HG02840 (cell line): Measurements from ENCODE around the gene CSTF3.
"Not testable (repeated sequence)": the region's sequence is repeated elsewhere in the genome, so short reads cannot be mapped to it uniquely, and the experiment has no call there.

Experiments
- ATAC-seq: cut with Tn5 transposase; IDR thresholded peaks from one replicate; pipeline ENCODE4 v1.9.1; 2021; ENCODE audit warnings: mild to moderate bottlenecking, moderate library complexity, moderate number of reproducible peaks; ENCODE audit not compliant: unreplicated experiment, low FRiP score

Gene CSTF3

DNA sequence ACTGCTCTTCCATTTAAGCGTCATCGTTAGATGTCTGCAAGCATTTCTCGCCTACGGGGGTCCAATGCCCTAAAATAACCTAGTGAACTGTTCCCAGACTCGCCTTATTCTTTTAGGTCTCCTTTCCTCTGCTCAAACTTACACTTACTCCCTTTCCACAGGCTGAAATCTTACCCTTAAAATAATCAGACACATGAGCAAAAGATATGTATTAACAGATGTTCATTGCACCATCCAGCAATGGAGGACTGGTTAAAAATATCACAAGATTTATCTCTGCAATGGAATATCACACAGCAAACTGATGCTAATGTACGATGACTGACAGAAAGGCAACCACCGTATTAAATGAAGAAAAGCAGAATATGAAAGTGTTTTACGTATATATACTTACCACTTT, 1.6 kb upstream of the CSTF3 start:
- ATAC-seq = no peak

DNA sequence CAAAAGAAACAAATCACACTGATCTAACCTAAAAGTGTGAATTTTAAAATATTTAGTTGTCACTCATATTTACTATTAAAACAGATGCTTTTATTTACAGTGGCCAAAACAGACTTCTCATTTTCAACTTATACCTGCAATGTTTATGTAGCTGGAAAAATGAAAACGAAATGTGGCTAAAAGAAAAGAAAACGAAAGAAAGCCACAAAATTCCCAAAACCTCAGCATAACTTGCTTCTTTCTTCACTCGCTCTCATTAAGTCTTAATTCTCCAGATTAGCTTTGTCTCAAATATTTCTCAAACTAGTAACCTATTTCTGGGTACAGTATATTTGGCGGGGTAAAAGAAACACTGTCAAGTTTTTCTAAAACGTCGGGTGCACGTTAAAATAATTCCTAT, 693 bp downstream of the CSTF3 start:
- no peak for ATAC-seq

DNA sequence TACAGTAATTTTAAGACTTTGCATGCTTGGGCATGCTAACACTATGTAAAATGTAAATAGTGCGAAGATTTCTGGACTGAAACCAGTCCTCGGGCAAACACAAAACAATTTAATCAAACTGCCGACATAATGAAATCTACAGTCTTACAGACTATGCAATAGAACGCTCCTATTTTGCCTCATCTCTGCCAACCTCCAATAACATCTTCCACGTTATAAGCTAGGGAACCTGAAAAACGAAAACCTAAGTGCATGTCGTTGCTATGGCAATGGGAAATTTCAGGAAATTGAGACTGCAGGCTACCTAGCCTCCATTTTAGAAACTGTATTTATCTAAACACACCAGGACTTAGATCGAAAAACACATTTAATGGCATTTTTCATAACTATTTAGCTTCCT, 1.1 kb downstream of the CSTF3 start:
- ATAC-seq = no peak

DNA sequence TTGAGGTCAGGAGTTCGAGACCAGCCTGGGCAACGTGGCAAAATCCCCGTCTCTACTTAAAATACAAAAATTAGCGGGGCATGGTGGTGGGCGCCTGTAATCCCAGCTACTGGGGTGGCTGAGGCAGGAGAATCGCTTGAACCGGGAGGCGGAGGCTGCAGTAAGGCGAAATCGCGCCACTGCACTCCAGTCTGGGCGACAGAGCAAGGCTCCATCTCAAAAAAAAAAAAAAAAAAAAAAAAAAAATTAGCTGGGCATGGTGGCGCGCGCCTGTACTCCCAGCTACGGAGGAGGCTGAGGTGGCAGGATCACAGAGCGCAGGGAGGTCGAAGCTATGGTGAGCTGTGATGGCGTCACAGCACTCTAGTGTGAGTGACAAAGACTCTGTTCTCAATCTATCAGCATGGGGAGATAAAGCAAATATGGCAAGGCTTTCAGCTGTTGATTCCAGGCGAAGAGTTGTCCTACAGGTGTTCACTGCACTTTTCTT, 1.9 kb downstream of the CSTF3 start:
- ATAC-seq = not testable (repeated sequence)

DNA sequence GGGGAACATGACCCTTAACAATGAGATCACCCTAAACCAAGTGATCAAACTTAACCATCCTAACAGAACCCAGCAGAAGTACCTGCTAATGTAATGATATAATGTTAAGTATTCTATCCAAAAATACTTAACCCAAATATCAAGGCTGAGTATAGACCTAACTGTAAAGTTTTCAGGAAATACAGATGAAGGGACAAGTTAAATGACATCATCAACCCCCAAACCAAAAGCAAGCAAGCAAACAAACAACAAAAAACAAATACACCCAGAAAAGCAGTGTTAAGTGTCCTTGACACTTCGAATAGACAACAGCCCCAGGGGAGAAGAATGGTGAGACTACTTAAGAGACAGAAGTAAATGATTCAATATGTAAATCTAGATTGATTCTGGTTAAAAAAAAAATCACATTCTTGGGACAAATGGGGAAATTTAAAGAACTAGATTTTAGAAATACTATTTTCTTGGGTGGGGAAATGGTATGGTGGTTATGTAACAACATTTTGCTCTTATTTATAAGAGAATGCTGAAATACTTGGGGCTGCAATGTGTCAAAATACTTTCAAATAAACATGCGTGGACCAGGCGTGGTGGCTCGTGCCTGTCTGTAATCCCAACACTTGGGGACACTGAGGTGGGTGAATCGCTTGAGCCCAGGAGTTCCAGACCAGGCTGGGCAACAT, 2.5 kb downstream of the CSTF3 start:
- no peak for ATAC-seq

DNA sequence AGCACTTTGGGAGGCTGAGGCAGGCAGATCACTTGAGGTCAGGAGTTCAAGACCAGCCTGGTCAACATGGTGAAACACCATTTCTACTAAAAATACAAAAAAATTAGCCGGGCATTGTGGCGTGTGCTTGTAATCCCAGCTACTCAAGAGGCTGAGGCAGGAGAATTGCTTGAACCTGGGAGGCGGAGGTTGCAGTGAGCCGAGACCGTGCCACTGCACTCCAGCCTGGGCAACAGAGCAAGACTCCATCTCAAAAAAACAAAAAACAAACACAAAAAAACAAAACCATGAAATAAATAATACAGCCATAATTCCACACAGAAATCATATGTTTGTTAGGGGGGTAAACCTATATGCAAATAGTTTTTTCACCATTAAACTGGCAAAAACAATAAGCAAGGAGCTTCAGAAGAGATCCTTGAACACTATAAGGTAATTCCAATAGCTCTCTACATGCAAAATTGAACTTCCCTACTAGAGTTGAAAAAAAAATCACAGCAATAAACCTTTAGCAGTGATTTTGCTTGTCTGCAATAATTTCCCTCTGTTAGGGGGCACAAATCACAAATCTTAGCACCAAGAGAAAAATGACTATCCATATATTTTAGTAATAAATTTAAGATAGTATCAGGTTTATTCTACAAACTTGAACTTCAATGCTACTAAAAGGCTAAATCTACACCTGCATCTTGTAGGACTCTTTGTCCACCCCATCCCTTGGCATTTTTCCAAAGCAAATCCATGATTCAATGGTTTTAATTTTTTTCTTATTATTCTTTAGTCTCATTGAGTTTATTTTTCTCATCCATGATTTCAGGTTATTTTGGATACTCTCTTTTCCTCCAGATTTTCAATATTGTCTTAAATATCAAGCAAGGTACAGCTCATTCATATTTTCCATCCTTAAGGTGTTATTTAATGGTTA, 3.9 kb downstream of the CSTF3 start:
- ATAC-seq = no peak

DNA sequence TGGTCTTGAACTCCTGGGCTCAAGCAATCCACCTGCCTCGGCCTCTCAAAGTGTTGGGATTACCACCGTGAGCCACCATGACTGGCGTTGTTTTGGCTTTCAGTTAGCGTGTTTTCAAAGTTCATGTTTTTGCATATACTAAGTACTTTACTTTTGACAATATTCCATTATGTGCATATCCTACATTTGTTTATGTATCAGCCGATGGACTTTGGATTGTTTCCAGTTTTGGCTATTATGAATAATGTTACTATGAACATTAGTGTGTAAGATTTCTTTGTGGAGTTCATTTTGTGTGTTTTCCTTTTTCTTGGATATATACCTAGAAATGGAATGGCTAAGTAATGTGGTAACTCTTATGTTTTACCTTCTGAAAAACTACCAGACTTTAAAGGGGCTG, 9.9 kb downstream of the CSTF3 start:
- ATAC-seq = no peak

DNA sequence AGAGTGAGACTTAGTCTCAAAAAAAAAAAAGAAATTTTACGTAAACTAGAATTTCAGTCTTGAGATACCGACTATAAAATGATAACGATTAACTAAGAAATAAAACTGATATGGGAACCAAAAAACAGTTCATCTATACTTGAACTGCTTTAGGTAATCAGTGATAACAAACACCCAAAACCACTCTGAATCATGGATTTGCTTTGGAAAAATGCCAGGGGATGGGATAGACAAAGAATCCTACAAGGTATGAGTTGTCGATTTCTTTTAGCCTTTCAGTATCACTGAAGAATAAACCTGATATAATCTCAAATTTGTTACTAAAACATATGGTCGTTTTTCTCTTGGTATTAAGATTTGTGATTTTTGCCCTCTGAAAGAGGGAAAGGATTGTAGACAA, 13.7 kb downstream of the CSTF3 start:
- no peak for ATAC-seq

DNA sequence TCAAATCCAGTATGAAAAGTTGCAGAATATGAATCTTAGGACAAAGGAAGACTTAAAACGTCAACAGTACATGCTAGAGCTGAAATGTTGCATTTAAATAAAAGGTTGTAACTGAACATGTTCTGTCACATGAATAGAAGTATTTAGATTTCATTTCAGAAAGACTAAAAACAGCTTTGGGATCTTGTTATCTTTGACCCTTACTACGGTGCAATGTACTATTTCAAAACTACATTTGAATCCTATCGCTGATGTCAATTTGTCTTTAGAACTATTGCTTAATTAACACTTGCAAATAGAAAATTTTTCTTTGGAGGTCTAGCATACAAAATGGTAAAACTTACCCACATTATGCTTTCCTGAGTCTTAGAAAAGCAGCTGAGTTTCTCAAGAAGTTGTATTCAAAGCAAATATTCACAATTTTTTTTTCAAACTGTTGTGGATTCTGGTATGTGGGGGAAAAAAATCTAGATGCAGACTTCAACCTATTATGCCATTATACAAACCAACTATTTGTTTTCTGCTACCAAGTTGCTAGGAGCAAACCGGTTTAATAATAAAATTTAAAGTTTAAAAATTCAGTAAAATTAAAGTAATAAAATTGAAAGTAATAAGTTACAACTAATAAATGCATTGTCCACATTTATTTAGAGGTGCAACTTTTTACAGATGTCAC, 25.4 kb downstream of the CSTF3 start:
- no peak for ATAC-seq

DNA sequence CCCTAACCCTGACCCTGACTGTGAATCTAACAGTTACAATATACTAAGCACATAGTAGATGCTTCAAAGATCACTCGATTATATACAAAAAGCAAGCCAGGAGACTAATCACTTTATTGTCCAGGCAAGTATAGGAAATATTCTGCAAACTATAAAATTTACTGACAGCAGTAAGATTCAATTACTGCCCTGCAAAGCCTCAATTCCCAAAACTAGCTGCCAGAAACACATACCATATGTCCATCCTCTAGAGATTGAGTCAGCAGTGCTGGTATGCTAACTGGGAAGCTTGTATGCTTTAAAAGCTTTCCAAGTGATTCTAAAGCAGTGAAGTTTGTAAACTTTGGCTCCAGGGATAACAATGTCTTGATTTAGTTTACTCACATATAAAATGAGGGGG, 26.1 kb downstream of the CSTF3 start:
- ATAC-seq = no peak

DNA sequence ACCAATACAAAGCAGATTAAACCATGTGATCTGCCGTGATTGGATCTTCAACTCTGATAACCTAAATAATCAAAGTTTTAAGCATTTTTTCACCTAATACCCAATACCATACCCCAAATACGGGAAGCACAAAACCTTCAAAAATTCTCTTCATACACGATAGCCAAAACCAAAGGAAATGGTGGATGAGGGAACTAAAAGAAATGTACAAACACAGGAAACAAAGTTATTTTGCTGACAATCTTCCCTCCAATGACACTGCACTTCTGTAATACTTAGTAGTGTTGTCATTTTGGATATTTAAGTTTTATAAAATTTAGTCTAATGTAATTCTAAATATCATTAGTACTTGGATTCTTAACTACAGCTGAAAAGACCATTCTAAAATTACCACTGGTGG, 27.0 kb downstream of the CSTF3 start:
- no peak for ATAC-seq

DNA sequence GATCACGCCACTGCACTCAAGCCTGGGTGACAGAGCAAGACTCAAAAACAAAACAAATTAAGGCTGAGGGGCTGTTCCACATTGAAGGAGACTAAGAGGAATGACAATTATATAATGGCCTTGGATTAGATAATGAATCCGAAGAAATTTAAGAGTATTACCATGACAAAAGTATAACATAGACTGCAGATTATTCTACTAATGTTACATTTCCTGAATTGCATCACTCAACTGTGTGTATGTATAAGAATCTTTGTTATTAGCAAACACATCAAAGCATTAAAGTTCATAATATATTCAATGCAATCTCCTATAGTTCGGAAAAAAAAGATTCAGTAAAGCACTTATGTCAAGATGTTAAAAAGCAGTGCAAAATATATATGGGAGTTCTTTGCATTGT, 27.5 kb downstream of the CSTF3 start:
- no peak for ATAC-seq

DNA sequence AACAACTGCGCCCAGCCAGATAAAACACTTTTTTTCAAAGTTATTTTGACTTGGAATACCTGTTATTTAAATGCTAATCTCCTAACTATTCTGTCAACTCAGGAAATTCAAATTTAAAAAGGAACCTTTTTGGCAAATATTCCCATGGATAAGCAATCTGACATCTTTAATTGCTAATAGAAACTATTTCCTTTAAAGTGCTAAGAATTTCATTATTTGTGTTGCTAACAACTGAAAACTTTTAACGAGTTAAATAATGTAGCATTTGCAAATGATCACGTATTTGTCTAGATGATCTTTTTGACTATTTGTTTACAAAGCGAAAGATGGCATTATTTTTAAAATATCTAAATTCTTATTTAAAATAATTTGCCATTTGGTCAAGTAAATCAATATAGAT, 28.8 kb downstream of the CSTF3 start:
- no peak for ATAC-seq

DNA sequence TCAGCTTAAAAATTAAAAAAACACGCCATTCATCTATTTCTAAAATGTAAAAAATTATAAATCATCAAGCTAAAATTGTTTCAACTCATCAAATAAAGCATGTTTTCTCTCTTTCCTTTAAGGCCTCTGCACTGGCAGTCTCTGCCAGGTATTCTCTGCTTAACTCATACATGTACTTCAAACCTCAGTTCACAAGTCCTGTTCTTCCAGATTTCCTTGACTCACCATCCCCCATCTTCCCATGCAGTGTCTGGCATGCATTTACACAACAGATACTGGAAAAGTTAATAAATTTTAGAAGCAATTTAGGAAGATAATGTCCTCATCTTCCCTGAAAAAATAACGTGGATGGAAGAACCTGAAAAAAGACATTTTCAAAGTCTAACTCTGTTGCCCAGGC, 32.5 kb downstream of the CSTF3 start:
- ATAC-seq = no peak

DNA sequence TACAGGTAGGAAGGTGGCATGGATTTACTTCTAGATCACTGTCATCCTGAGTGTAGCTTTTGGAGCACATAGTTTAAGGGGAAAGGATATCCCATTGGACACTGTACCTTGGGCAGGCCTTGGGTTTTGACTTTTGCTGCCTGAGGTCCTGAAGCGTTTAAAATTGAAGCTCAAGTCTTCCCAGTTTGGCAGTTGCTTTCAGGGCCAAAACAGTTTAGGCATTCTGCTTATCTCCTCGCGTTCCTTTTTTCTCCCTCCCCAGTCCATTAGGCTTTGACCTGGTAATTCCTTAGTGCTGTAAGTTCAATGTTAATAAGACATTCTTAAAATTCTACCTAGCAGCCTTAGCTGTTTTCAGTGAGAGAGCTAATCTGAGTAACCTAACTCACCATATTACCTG, 35.7 kb downstream of the CSTF3 start:
- no peak for ATAC-seq

DNA sequence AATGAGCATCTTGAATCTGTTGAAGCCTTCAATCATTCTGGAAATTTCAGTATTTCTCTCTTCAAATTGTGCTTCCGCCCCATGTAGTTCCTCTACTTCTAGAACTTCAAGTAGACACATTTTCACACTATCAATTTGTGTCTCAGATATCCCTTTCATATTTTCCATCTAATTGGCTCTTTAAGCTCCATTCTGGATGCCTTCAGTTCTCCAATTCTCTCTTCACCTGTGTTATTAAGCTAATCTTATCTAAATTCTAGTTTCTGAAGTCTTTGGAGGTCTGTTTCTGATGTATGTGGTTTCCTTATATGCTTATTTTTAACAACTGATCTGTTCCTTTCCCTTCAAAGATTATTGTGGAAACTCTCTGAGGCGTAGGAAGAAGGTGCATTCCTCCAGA, 36.3 kb downstream of the CSTF3 start:
- ATAC-seq = no peak

DNA sequence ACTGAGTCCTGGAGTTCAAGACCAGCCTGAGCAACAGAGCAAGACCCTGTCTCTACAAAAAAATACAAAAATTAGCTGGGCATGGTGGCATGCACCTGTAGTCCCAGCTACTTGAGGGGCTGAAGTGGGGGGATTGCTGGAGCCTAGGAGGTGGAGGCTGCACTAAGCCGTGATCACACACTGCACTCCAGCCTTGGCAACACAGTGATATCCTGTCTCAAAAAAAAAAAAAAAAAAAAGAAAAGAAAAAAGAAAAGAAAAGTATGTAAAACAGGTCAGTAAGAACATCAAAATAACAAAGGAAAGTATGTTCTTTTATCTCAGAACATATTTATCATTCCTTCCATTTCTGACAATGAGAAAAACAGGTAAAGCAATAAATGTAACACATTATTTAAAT, 38.6 kb downstream of the CSTF3 start:
- ATAC-seq = not testable (repeated sequence)

DNA sequence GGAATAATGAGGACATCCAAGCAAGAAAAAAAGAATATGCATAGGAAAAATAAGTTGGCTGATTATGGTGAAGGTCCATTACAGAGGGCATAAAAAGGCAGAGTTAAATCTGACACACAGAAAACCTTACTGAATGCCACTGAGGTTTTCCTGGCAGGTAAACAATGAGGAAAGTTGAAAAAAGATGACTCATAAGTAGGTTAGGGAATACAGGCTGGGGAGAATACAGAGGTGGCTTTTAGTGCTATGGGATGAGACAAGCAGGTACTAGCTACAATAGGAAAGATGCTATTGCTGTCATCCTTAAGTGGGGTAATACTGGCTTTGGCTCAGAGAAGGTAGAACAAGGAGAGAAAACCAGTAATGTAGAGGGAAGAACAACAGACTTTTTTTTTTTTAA, 44.7 kb downstream of the CSTF3 start:
- no peak for ATAC-seq

DNA sequence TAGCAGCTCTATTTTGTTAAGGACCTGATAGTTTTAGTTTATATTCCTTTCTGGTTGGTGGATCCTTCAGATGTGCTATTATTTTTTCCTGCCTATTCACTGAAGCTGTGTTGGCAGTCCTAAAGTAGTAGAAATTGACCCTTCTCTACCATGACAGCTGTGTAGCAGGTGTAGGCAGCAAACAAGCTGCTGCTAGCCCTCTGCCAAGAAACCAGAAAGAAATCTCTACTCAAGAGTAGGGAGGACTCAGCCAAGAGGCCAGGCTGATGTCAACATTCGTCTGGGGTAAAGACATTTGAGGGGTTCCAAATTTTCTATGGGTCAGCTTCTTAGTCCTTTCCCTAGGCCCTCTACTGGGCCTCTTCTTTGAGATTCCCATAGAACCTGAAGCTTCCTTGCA, 51.2 kb downstream of the CSTF3 start:
- ATAC-seq = no peak

DNA sequence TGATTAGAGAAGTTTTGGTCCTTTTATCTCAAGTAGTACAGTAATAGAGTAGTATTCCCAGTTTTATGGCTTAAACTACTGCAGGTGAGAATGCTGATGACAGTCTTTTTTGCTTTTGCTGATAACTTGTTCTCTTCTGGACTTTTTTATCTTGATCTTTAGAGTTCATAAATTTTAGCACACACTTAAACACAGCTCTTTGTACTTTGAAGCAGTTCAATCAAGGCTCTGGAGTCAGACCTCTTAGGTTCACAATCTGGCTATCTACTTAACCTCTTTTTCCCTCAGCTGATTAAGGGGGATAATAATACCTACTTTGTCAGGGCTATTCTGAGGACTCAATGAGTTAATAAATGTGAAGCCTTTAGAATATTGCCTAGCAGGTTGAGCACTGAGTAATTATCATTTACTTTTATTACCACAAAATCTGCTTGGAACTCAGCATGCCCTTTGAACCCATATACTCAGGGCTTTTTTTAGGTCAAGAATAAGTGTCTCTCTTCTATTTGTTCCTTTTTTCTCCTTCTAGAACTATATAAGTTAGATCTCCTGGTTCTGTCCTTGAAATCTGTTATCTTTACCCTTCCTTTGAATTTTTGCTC, 51.9 kb downstream of the CSTF3 start:
- ATAC-seq = no peak

DNA sequence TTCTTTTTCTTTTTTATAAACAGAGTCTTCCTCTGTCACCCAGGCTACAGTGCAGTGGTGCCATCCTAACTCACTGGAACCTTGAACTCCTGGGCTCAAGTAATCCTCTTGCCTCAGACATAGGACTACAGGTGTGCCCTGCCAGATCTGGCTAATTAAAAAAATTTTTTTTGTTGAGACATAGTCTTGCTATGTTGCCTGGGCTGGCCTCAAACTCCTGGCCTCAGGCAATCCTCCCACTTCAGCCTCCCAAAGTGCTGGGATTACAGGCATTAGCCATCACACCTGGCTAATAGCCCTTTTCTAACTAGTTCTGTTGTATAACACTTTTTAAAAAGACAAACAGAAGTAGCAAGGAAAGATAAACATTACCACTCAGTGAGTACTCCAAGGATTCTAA, 57.4 kb downstream of the CSTF3 start:
- ATAC-seq = no peak
